GM18868 (cell line): ENCODE data around the gene AFF3.
"Not testable (repeated sequence)": the region's sequence is repeated elsewhere in the genome, so short reads cannot be mapped to it uniquely, and the experiment has no call there.

Experiments used
- ATAC-seq: cut with Tn5 transposase; IDR thresholded peaks from one replicate; pipeline ENCODE4 v1.9.1; 2021; ENCODE audit warnings: mild to moderate bottlenecking, moderate library complexity; ENCODE audit not compliant: unreplicated experiment

AFF3 gene

GRCh38 chr2:99977966-99978365 lies 164.4 kb downstream of the AFF3 start:
- no peak for ATAC-seq

GRCh38 chr2:99975386-99975785 lies 167.0 kb downstream of the AFF3 start:
- no peak for ATAC-seq

- no peak for ATAC-seq
These were observed 167.6 kb downstream of the AFF3 start for GRCh38 chr2:99974682-99975375.

- ATAC-seq: no peak
These were observed 168.1 kb downstream of the AFF3 start for GRCh38 chr2:99974275-99974674.

- ATAC-seq: no peak
These were observed 171.0 kb downstream of the AFF3 start for GRCh38 chr2:99971326-99971900.

GRCh38 chr2:99970292-99970868 lies 172.0 kb downstream of the AFF3 start:
- ATAC-seq: no peak

GRCh38 chr2:99961196-99961913 lies 181.0 kb downstream of the AFF3 start:
- no peak for ATAC-seq

- ATAC-seq: no peak
These were observed 181.6 kb downstream of the AFF3 start for GRCh38 chr2:99960790-99961189.

GRCh38 chr2:99960291-99960690 lies 182.1 kb downstream of the AFF3 start:
- ATAC-seq: no peak

- ATAC-seq: no peak
These were observed 183.0 kb downstream of the AFF3 start for GRCh38 chr2:99959261-99960014.

GRCh38 chr2:99957332-99958133 lies 184.9 kb downstream of the AFF3 start:
- ATAC-seq: no peak

GRCh38 chr2:99956232-99957030 lies 186.0 kb downstream of the AFF3 start:
- no peak for ATAC-seq

- ATAC-seq: no peak
These were observed 188.6 kb downstream of the AFF3 start for GRCh38 chr2:99953750-99954149.

GRCh38 chr2:99949963-99950362 lies 192.4 kb downstream of the AFF3 start:
- no peak for ATAC-seq

- ATAC-seq: no peak
These were observed 192.9 kb downstream of the AFF3 start for GRCh38 chr2:99949530-99949929.

GRCh38 chr2:99948010-99948409 lies 194.4 kb downstream of the AFF3 start:
- no peak for ATAC-seq

- ATAC-seq: not testable (repeated sequence)
These were observed 195.0 kb downstream of the AFF3 start for GRCh38 chr2:99947366-99947765.

- ATAC-seq: no peak
These were observed 198.4 kb downstream of the AFF3 start for GRCh38 chr2:99944019-99944418.

GRCh38 chr2:99942561-99943347 lies 199.6 kb downstream of the AFF3 start:
- no peak for ATAC-seq
